DMS114 treated with DMSO at 0.1 percent for 48 hours (cell line): ENCODE data around the gene GOLGA8R.
"Not testable (repeated sequence)": the region's sequence is repeated elsewhere in the genome, so short reads cannot be mapped to it uniquely, and the experiment has no call there.

ENCODE experiments used
- DNase-seq: peaks from one replicate; lab custom pipeline; 2025; ENCODE audit not compliant: unreplicated experiment; lab: John Stamatoyannopoulos, UW

Gene GOLGA8R

DNA sequence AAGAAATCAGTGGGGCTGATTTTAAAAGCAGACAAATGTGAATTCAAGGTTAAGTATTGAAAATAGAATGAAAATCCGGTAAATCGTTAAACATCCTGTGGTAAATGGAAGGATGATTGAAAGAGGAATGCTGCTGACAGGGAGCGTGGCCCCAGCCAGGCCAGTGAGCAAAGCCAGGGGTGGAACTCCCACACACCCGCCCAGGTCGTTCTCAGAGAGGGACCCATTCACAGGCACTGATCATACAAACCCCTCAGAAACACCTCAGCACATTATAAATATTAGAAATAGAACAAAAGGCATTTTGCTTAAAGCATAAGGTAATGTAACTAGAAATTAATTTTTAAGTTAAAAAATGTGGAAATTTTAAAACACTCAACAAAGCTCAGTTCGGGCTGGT is 59.0 kb downstream of the GOLGA8R start:
- DNase-seq, result not testable (repeated sequence)
